Erythroblast (primary cell): ENCODE results near the gene GNAZ.

ENCODE experiments used
- GATA1 ChIP-seq: IDR thresholded peaks from 2 replicates; pipeline ENCODE4 v1.6.1; 2011; ENCODE audit warnings: low read depth, mild to moderate bottlenecking, control low read depth, low read length, moderate library complexity
- POLR2A ChIP-seq: IDR thresholded peaks from 2 replicates; pipeline ENCODE4 v1.6.1; 2011; ENCODE audit warnings: mild to moderate bottlenecking, low read length

DNA sequence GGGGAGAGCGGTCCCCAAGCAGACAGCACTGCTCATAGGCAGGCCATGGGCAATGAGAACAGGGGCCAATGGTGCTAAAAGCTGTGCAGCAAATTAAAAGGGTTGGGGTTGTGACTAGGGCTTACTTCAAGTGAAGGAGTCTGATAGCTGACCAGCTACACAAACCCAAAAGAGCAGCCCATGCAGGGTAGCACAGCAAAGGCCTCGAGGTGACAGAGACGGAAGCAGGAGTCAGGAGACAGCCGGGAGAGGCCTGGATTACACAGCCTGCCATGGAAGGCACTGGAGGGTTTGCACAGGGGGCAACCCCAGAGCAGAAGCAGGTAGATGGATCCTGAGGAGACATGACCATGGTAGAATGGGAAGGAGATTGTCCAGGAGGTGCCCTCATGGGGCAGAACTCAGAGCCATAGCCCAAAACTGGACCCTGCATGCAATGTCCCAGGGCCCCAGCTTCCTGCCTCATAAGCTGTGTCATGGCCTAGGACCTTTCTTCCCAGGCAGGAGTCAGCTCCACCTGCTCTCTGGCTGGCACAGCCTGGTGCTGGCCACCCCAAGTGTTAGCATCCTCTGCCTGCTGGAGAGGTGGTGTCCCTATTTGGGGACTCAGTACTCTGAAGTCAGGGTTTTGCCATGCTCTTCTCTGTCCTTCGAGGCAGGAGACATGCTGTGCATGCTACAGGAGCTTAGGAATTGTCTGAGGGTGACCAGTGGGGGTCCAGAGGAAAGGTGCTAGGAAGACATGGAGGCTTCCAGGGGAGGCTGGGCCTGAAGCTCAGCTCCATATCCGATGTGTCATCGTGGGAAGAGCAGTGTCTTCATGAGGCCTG lies 38.1 kb downstream of the GNAZ start:
- no peak for TF ChIP-seq POLR2A
- TF ChIP-seq GATA1: no peak
